SK-N-SH (cell line): ENCODE results near the gene BTG2. TPM values are rescaled to one million over a fixed set of nuclear protein-coding genes. Genes with fewer than 3 reads are reported as not detected.

ENCODE experiments used
- CTCF ChIA-PET: fragments of 300-600, 350-600 bp; formaldehyde crosslinking; extraction: SDS; loops from one replicate; lab custom pipeline; 2021; lab: Yijun Ruan, JAX
- POLR2A ChIA-PET: fragments of 350-600 bp; sonication (Branson Sonifier 250); formaldehyde crosslinking; extraction: SDS; loops from one replicate; lab custom pipeline; 2020; ENCODE audit warnings: antibody characterized with exemption, inconsistent platforms; lab: Yijun Ruan, JAX
- DNase-seq: peaks from one replicate; pipeline ENCODE4 v3.0.0; 2012
- H2AFZ ChIP-seq: fragments of 200-600 bp; sonication (generic); 2 replicates; pipeline ENCODE4 v1.8.1; 2016; ENCODE audit warnings: antibody characterized with exemption, mild to moderate bottlenecking, low read depth
- H3F3A ChIP-seq: fragments of 200-600 bp; sonication (generic); replicated peaks from 2 replicates; pipeline ENCODE3; 2016; ENCODE audit warnings: antibody characterized with exemption, mild to moderate bottlenecking; ENCODE audit not compliant: insufficient read depth
- H3K27ac ChIP-seq, 2 experiments: fragments of 200-500 bp in 1 of 2; fragments of 200-600 bp in 1 of 2; sonication (Bioruptor generic) in 1 of 2; sonication (generic), shearing (Covaris generic) in 1 of 2; 2 replicates each; pipeline versions ENCODE4 v1.5.1 to v1.6.1; 2014 to 2016; ENCODE audit warnings: low read depth in 2 of 2, inconsistent platforms in 1 of 2, low read length in 1 of 2, mild to moderate bottlenecking in 1 of 2, mixed read lengths in 1 of 2
- H3K27me3 ChIP-seq: fragments of 200-600 bp; sonication (generic), shearing (Covaris generic); 2 replicates; pipeline ENCODE4 v1.6.1; 2016; ENCODE audit warnings: mixed run types; ENCODE audit not compliant: insufficient read depth
- H3K36me3 ChIP-seq, 2 experiments: fragments of 200-500 bp in 1 of 2; fragments of 200-600 bp in 1 of 2; sonication (Bioruptor generic) in 1 of 2; sonication (generic) in 1 of 2; replicated peaks in 1 of 2; 2 replicates each; pipeline versions ENCODE3 to v1.5.1; 2014 to 2016; ENCODE audit warnings: low read length in 1 of 2, mild to moderate bottlenecking in 1 of 2; ENCODE audit not compliant: insufficient read depth in 2 of 2, control insufficient read depth in 1 of 2
- H3K4me1 ChIP-seq, 2 experiments: fragments of 200-500 bp in 1 of 2; fragments of 200-600 bp in 1 of 2; sonication (Bioruptor generic) in 1 of 2; sonication (generic), shearing (Covaris generic) in 1 of 2; 2 replicates each; pipeline versions ENCODE4 v1.5.1 to v1.6.1; 2014 to 2016; ENCODE audit warnings: low read depth in 1 of 2, low read length in 1 of 2, mixed run types in 1 of 2; ENCODE audit not compliant: insufficient read depth in 2 of 2, control insufficient read depth in 1 of 2
- H3K4me2 ChIP-seq: fragments of 200-600 bp; sonication (generic), shearing (Covaris generic); 2 replicates; pipeline ENCODE4 v1.6.1; 2017; ENCODE audit warnings: mixed run types
- H3K4me3 ChIP-seq, 2 experiments: fragments of 200-500 bp in 1 of 2; fragments of 200-600 bp in 1 of 2; sonication (Bioruptor generic) in 1 of 2; sonication (generic), shearing (Covaris generic) in 1 of 2; 2 replicates each; pipeline versions ENCODE4 v1.5.1 to v1.8.1; 2014 to 2016; ENCODE audit warnings: low read depth in 2 of 2, inconsistent platforms in 1 of 2, low read length in 1 of 2, mild to moderate bottlenecking in 1 of 2, mixed read lengths in 1 of 2, moderate library complexity in 1 of 2
- H3K79me2 ChIP-seq: fragments of 200-600 bp; sonication (generic); 2 replicates; pipeline ENCODE4 v1.8.1; 2017; ENCODE audit warnings: mild to moderate bottlenecking; ENCODE audit not compliant: insufficient read depth
- H3K9ac ChIP-seq: fragments of 200-600 bp; sonication (generic); 2 replicates; pipeline ENCODE4 v1.6.1; 2017; ENCODE audit warnings: mixed run types
- H3K9me2 ChIP-seq: fragments of 200-600 bp; sonication (generic); 2 replicates; pipeline ENCODE4 v1.6.1; 2017; ENCODE audit warnings: mixed run types
- H3K9me3 ChIP-seq: fragments of 200-600 bp; sonication (generic); 2 replicates; pipeline ENCODE4 v1.6.1; 2017; ENCODE audit warnings: mixed run types, mild to moderate bottlenecking, moderate library complexity
- H4K20me1 ChIP-seq: fragments of 200-600 bp; sonication (generic); 2 replicates; pipeline ENCODE4 v1.6.1; 2017; ENCODE audit warnings: mild to moderate bottlenecking, mixed run types; ENCODE audit not compliant: insufficient read depth
- EP300 ChIP-seq, 2 experiments: IDR thresholded peaks; 2 replicates each; pipeline versions ENCODE4 v1.4.0 to v1.6.1; 2012; ENCODE audit warnings: borderline replicate concordance in 1 of 2, low read depth in 1 of 2, low read length in 1 of 2
- FOSL2 ChIP-seq: IDR thresholded peaks from 2 replicates; pipeline ENCODE4 v1.4.0; 2012; ENCODE audit warnings: low read depth, mild to moderate bottlenecking, moderate library complexity, borderline replicate concordance
- GATA2 ChIP-seq: sonication (generic); formaldehyde crosslinking; IDR thresholded peaks from 2 replicates; pipeline ENCODE4 v1.5.0; 2020; ENCODE audit warnings: mild to moderate bottlenecking, missing genetic modification reagents
- MEF2A ChIP-seq: IDR thresholded peaks from 2 replicates; pipeline ENCODE4 v1.4.0; 2012; ENCODE audit warnings: low read depth, borderline replicate concordance
- NRF1 ChIP-seq: IDR thresholded peaks from 2 replicates; pipeline ENCODE4 v1.6.1; 2012; ENCODE audit warnings: low read depth, mild to moderate bottlenecking, low read length
- POLR2AphosphoS5 ChIP-seq: IDR thresholded peaks from 2 replicates; pipeline ENCODE4 v1.6.1; 2012; ENCODE audit warnings: low read depth, low read length
- RCOR1 ChIP-seq: fragments of 150-350 bp; IDR thresholded peaks from 2 replicates; pipeline ENCODE4 v1.6.1; 2017; ENCODE audit warnings: antibody characterized with exemption, low read length
- SMC3 ChIP-seq: IDR thresholded peaks from 2 replicates; pipeline ENCODE4 v1.6.1; 2012; ENCODE audit warnings: low read depth, low read length, improper control_type of control experiment
- TEAD4 ChIP-seq: IDR thresholded peaks from 2 replicates; pipeline ENCODE4 v1.4.0; 2012; ENCODE audit warnings: mild to moderate bottlenecking, borderline replicate concordance; ENCODE audit not compliant: insufficient read depth
- WGBS: methylation state at CpG from one replicate; pipeline ENCODE4 v1.1.6; 2017; ENCODE audit warnings: low lambda C conversion rate; 5-methylcytosine and 5-hydroxymethylcytosine counted together
- polyA plus RNA-seq, 3 experiments: library from polyadenylated mRNA; depleted of rRNA; stranded (reverse); fragments of >200 nt; gene quantifications; 2 replicates each; pipeline ENCODE4 v1.2.3, GENCODE V29; 2012
- TF ChIP-seq, protein P1 (sequence below): IDR thresholded peaks from 2 replicates; pipeline ENCODE4 v1.4.0; 2012; ENCODE audit warnings: low read depth, borderline replicate concordance
- TF ChIP-seq, protein P2 (sequence below): IDR thresholded peaks from 2 replicates; pipeline ENCODE4 v1.4.0; 2012; ENCODE audit warnings: low read depth, borderline replicate concordance
- TF ChIP-seq, protein P3 (sequence below): fragments of 150-350 bp; IDR thresholded peaks from 2 replicates; pipeline ENCODE4 v1.6.1; 2016; ENCODE audit warnings: mild to moderate bottlenecking, low read depth, low read length

BTG2 gene
- polyA plus RNA-seq, 1 of the 3 experiments (the other 2 are of a cell fraction): 26.2 TPM

DNA sequence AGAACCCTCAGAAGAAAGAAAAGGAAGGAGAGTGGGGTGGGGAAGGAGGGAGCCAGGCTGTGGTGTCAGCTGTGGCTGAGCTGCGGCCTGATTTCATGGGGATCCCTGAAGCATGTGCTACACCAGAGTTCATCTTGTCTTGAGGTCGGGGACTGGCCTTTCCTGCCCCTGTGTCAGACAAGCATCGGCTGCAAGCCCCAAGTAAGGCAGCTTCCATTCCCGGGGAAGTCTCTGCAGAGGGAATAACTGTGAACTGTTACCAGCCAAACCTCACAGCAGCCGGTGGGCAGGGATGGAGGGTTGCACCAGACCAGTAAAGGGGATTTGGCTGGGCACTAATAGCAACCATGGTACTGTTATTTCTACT is 35.7 kb upstream of the BTG2 start:
- Histone ChIP-seq H3K9ac (no peak overlapping the region), H3K79me2 (no peaks in the 10 kb centered on the region), H4K20me1 (no peaks in the 10 kb centered on the region), H3K36me3 (no peaks in the 10 kb centered on the region), H3K9me3 (no peaks in the 10 kb centered on the region), H2AFZ (no peak overlapping the region), H3K4me1 (peaks cover 0 to 24% of the 10 kb centered on the region in 2 experiments; a peak in 1 of 4 replicates), H3F3A (no peaks in the 10 kb centered on the region), H3K9me2 (no peaks in the 10 kb centered on the region), H3K4me2 (no peak overlapping the region), H3K27me3 (no peaks in the 10 kb centered on the region), H3K27ac (no peak overlapping the region), H3K4me3 (no peak overlapping the region)
- ChIA-PET CTCF (interaction anchor here (0.5 to 31.2 kb wide), 67 partner anchors 9 to 523 kb away, joined by 3 to 817 read pairs (median 6); partner anchors contain the start of genes ADORA1, BTG2, FMOD and PPFIA4), POLR2A (no interaction called here)
- WGBS: 4% methylated on average over 3 of the region's 5 CpGs
- TF ChIP-seq EP300 (IDR thresholded peaks at IDR 0.05; ENCODE audit: borderline replicate concordance in 1 of 2, low read depth in 1 of 2, low read length in 1 of 2) (no peak), POLR2AphosphoS5 (no peak), MEF2A (no peak), SMC3 (no peak), FOSL2 (no peak), TEAD4 (no peak)
- TF ChIP-seq, protein P1, sequence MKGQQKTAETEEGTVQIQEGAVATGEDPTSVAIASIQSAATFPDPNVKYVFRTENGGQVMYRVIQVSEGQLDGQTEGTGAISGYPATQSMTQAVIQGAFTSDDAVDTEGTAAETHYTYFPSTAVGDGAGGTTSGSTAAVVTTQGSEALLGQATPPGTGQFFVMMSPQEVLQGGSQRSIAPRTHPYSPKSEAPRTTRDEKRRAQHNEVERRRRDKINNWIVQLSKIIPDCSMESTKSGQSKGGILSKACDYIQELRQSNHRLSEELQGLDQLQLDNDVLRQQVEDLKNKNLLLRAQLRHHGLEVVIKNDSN: no peak
- TF ChIP-seq, protein P2, sequence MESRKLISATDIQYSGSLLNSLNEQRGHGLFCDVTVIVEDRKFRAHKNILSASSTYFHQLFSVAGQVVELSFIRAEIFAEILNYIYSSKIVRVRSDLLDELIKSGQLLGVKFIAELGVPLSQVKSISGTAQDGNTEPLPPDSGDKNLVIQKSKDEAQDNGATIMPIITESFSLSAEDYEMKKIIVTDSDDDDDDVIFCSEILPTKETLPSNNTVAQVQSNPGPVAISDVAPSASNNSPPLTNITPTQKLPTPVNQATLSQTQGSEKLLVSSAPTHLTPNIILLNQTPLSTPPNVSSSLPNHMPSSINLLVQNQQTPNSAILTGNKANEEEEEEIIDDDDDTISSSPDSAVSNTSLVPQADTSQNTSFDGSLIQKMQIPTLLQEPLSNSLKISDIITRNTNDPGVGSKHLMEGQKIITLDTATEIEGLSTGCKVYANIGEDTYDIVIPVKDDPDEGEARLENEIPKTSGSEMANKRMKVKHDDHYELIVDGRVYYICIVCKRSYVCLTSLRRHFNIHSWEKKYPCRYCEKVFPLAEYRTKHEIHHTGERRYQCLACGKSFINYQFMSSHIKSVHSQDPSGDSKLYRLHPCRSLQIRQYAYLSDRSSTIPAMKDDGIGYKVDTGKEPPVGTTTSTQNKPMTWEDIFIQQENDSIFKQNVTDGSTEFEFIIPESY: no peak
- no peak for DNase-seq

DNA sequence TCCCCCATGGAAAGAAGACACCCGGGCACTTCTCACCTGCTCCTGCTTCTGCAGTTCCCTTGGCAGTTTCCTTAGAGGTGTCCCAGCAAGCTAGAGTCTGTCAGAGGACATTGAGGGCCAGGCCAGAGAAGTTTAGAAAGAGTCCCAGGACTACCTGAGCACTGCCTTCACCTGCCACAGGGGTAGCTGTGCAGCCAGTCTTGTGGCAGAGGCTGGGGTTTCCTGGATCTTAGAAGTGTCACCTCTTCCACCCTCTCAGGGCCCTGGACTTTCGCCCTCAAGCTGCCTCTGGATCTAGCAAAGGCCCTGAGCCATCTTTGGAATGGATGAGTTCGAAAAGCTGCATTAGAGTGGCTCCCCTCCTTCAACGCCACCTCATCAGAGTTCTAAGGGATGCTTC is 34.9 kb upstream of the BTG2 start:
- no peak for DNase-seq
- Histone ChIP-seq H3K79me2 (no peaks in the 10 kb centered on the region), H3K9ac (no peak overlapping the region), H2AFZ (peak overlapping the region; percentile 94; the same call in 1 of the 2 replicates), H4K20me1 (no peaks in the 10 kb centered on the region), H3F3A (no peaks in the 10 kb centered on the region), H3K36me3 (no peaks in the 10 kb centered on the region), H3K4me3 (no peak overlapping the region), H3K4me2 (no peak overlapping the region), H3K27me3 (no peaks in the 10 kb centered on the region), H3K9me3 (no peaks in the 10 kb centered on the region), H3K9me2 (no peaks in the 10 kb centered on the region), H3K4me1 (peaks cover 0 to 24% of the 10 kb centered on the region in 2 experiments; a peak in 1 of 4 replicates), H3K27ac (no peak overlapping the region)
- 62% methylated on average over 4 of the region's 4 CpGs for WGBS
- CTCF ChIA-PET: interaction anchor here (0.7 to 31.2 kb wide), 18 partner anchors 15 to 243 kb away, joined by 3 to 817 read pairs (median 47); partner anchors contain the start of genes ADORA1, BTG2, FMOD and PPFIA4
- POLR2A ChIA-PET: no interaction called here
- TF ChIP-seq NRF1 (no peak), GATA2 (no peak), RCOR1 (no peak)
- TF ChIP-seq, protein P3, sequence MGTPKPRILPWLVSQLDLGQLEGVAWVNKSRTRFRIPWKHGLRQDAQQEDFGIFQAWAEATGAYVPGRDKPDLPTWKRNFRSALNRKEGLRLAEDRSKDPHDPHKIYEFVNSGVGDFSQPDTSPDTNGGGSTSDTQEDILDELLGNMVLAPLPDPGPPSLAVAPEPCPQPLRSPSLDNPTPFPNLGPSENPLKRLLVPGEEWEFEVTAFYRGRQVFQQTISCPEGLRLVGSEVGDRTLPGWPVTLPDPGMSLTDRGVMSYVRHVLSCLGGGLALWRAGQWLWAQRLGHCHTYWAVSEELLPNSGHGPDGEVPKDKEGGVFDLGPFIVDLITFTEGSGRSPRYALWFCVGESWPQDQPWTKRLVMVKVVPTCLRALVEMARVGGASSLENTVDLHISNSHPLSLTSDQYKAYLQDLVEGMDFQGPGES: no peak
